Nucleus accumbens (tissue), 56 donors: ENCODE data around the gene RGS7BP.
"Not testable (repeated sequence)": the region's sequence is repeated elsewhere in the genome, so short reads cannot be mapped to it uniquely, and the experiment has no call there.

Source experiments
- DNase-seq, 56 donors: peaks; one replicate each; lab custom pipeline; 2025; lab: John Stamatoyannopoulos, UW

The RGS7BP gene

GRCh38 chr5:64534033-64534432 lies 28.2 kb downstream of the RGS7BP start:
- DNase-seq = no peak

GRCh38 chr5:64557911-64558310 lies 52.1 kb downstream of the RGS7BP start:
- no peak for DNase-seq

- DNase-seq = not testable (repeated sequence)
Observed at GRCh38 chr5:64558641-64559040, 52.8 kb downstream of the RGS7BP start.

GRCh38 chr5:64566310-64566916 lies 60.6 kb downstream of the RGS7BP start:
- no peak for DNase-seq

- no peak for DNase-seq
Observed at GRCh38 chr5:64569858-64570257, 64.0 kb downstream of the RGS7BP start.

GRCh38 chr5:64570395-64570996 lies 64.7 kb downstream of the RGS7BP start:
- DNase-seq = no peak

GRCh38 chr5:64575561-64575960 lies 69.7 kb downstream of the RGS7BP start:
- DNase-seq = no peak

GRCh38 chr5:64576250-64576649 lies 70.4 kb downstream of the RGS7BP start:
- no peak for DNase-seq

GRCh38 chr5:64585646-64586045 lies 79.8 kb downstream of the RGS7BP start:
- no peak for DNase-seq

- DNase-seq = no peak
Observed at GRCh38 chr5:64587370-64587769, 81.6 kb downstream of the RGS7BP start.

GRCh38 chr5:64592730-64593341 lies 87.0 kb downstream of the RGS7BP start:
- no peak for DNase-seq

GRCh38 chr5:64594025-64594424 lies 88.2 kb downstream of the RGS7BP start:
- DNase-seq = no peak

- peak in 22 of 56 donors; percentile 2 to 74 (median 46) for DNase-seq
Observed at GRCh38 chr5:64594601-64595000, 88.8 kb downstream of the RGS7BP start.

GRCh38 chr5:64595031-64595855 lies 89.4 kb downstream of the RGS7BP start:
- DNase-seq = peak in 8 of 56 donors; percentile 28 to 60 (median 36)

GRCh38 chr5:64599226-64599625 lies 93.4 kb downstream of the RGS7BP start:
- DNase-seq = peak in 2 of 56 donors; percentile 4 to 10

GRCh38 chr5:64603676-64604075 lies 97.9 kb downstream of the RGS7BP start:
- no peak for DNase-seq

GRCh38 chr5:64606926-64607325 lies 101.1 kb downstream of the RGS7BP start:
- DNase-seq = no peak

GRCh38 chr5:64612344-64612961 lies 106.6 kb downstream of the RGS7BP start:
- peak in 14 of 56 donors; percentile 1 to 64 (median 10) for DNase-seq

GRCh38 chr5:64615895-64616294 lies 110.1 kb downstream of the RGS7BP start:
- no peak for DNase-seq

GRCh38 chr5:64619609-64620008 lies 113.8 kb downstream of the RGS7BP start:
- DNase-seq = no peak

GRCh38 chr5:64622991-64623390 lies 117.2 kb downstream of the RGS7BP start:
- no peak for DNase-seq
